ENCODE measurements around the gene FAM3D. TPM values are rescaled to one million over a fixed set of nuclear protein-coding genes. Genes with fewer than 3 reads are reported as not detected.

FAM3D gene
- total RNA-seq, 1 donor from 2014 or later, result not detected

DNA sequence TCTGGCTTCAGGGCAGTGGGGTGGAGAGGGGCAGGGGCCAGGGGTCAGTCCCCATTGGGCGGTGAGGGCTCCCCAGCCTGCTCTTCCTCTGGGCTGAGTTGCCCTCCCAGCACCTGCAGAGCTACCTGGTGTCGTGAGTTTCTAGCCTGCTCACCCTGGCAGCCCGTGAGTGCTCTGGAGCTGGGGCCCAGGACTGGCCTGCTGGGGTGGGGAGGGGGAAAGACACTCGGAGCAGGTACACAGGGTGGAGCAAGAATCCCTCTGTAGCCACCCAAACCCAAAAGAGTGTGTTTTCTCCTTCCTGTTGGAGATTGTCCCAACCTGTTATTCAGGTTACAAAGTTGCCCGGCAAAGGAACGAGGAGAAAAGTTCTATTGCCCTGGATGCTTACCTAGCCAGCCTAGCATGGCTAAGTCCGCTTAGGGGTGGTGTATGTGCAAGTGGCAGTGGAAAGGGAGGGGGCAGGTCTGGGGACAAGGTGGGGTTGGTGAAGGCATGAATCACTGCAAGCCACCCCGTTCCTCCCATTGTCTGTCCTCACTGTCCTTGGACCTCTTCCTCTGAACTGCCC, 8.9 kb downstream of the FAM3D start:
- FAIRE-seq, result no peak
- DNase-seq (ENCODE audit: low spot score in 2 of 2), result no peak

DNA sequence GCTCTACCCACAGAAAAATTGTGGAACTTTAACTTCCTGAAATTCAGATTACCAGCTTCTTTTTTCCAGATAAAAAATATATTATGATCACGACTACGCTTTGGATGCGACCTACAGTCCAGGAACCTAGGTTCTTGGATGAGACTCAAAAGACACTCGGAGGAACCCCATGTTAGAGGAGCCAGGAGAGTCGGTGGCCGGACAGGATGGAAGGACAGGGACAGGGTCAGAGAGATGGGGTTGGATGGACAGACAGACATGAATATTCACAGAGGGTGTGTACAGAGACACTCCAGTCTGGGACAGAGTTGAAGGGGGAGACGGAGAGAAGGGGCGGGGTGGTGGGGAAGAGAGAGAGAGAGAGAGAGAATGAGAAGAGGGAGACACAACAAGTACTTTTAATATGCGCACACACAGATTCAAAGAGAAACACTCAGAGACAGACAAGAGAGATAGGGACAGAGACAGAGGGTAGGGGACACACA, 9.5 kb downstream of the FAM3D start:
- DNase-seq (ENCODE audit: low spot score in 2 of 2) (no peak), FAIRE-seq (no peak)

DNA sequence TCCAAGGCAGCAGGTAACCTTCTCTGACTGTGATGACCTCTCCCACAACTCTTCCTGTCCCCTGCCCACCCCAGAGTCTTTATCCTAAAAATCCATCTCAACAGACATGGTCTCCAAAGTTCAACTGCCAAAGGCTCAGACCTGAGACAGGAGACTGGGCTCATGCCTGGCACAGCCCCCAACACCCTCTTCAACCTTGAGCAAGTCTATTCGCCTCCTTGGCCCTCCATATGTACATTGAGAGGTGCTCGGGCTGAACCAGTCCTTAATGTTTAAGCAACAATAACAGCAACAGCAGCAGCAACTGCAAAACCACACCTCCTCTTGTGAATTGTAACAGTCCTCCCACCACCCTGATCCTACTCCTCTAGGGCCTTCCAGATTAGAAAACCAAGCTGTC, 9.9 kb downstream of the FAM3D start:
- FAIRE-seq, result no peak
- no peak for DNase-seq (ENCODE audit: low spot score in 2 of 2)

DNA sequence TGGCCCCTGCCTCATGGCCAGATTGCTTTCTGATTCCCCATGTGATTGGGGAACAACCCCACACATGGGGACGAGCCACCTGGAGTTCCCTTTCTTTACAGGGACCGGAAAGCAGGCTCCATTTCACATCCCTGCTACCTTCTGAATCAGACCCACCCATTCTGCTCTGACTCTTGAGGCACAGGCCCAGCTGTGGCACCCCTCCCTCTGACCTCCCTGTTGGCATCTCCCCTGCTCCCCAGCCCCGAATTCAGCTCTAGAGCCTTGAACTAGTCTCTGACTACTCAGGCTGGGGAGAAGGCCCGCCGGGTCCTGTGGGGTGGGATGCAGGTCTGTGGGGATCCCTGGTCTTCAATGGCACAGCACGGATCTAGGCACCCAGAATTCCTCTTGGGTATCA, 12.1 kb downstream of the FAM3D start:
- DNase-seq (ENCODE audit: low spot score in 2 of 2), result no peak
- no peak for FAIRE-seq

DNA sequence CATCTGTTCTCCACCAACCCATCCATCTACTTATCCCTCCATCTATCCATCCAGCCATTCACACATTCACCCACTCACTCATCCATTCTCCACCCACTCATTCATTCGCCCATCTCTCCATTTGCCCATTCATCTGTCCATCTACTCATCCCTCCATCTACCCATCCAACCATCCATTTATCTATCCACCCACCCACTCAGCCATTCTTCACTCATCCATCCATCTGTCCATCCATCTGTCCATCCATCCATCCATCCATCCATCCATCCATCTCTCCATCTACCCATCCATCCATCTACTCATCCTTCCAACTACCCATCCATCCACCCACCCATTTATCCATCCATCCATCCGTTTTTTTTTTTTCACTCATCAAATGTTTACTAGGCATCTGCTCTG, 13.9 kb downstream of the FAM3D start:
- DNase-seq (ENCODE audit: low spot score in 2 of 2), result no peak
- FAIRE-seq, result no peak

DNA sequence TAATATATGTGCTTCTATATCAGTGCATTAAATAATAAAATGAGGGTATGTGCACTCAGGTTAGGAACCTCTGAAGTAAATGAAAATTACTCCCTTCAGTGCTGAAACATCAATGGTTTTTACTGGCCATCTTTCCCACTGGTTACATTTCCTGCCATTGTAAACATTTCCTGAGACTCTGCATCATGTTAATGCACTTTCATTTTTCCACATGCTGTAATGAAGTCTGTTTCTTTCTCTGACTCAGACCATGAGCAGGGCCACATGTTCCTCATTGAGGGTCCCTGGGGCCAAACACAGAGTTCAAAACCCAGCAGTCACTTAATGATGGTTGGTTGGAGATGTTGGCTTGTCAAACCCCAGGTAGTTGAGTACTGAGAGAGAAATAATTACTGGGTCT, 15.3 kb downstream of the FAM3D start:
- FAIRE-seq, result no peak
- DNase-seq (ENCODE audit: low spot score in 2 of 2), result no peak

DNA sequence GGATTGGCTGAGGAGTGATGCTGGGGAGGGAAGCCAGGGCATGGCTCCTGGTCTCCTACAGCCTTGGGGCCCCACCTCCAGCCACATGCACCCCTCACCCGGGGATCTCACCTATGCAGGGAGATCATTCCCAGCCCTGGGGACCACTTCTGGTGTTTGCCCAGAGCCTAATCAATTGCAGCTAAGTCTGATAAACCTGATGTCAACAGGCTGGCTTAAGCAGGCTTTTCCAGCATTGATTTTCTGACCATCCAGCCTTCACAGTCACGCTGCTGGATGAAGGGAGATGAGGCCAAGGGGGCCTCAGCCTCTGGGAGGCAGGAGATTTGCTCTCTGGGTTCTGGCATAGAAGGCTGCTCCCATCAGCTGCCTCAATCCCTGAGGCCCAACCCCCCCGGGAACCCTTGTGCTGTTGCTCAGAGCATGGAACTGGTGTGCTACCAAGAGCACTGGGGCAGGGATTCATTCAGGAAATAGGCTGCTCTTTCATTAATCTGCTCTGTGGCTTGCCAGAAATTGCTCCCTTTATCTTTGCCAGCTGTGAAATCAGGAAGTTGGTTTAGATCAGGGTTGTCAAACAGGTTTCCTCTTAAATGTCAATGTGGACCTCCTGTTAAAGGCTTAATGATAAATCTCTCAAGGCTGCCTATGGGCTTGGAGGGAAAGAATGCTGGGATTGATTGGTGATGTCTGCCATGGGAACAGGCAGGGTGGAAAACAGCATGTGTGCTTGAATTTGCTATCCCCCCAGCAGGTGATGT, 19.0 kb downstream of the FAM3D start:
- FAIRE-seq (no peak), DNase-seq (ENCODE audit: low spot score in 2 of 2) (no peak)

DNA sequence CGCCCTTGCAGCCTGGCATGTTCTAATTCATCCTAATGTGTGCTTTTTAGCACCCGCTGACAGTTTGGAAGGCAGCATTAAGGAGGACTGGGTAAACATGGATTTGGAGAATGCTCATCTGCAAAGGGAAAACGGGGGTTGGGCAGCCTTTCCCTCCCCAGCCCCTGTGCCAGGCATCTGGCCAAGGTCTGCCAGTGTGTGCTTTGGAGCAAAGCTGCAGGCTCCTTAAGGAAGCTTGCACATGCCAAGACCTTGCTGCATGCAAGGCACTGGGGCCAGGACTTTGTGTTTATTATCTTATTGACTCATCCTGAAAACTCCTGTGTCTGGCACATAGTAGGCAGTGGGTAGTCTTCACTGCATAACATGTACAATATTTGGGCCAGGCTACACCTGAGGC, 20.1 kb downstream of the FAM3D start:
- FAIRE-seq (no peak), DNase-seq (ENCODE audit: low spot score in 2 of 2) (no peak)

DNA sequence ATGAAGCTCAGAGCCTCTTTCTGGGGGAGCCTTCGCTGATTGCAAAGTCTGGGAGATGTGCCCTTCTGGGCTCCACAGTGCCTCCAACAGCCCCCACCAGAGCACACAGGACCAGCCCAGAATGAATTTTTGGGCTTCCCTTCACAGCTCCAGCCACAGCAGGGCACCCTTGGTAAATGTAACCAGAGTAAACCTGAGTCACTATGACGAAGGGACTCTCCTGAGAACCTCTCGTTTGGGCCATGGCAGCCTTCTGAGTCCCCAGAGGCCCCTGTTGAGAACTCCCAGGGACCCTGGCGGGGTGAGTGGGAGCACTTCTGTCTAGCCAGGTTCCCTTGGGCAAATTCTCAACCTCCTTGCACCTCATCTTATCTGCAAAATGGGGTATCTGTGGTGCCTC, 20.8 kb downstream of the FAM3D start:
- DNase-seq (ENCODE audit: low spot score in 2 of 2), result no peak
- no peak for FAIRE-seq

DNA sequence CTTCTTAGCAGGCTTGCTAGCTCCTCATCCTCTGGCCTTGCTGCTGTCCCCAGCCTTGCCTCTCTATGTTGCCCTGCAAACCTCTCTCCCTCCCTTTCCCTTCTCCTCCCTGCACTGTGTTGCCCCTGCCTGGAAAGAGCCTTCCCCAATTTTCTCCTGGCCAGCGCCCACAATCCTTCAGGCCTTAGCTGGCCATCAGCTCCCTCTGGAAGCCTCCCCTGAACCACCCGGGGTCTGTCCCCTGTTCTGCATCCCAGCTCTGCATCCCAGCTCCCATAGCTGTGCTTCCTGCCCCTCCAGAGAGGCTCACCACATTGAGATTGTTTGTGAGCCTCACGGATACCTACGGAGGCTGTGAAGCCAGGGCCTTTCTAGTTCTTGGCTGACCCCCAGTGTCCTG, 23.7 kb downstream of the FAM3D start:
- FAIRE-seq (no peak), DNase-seq (ENCODE audit: low spot score in 2 of 2) (no peak)

DNA sequence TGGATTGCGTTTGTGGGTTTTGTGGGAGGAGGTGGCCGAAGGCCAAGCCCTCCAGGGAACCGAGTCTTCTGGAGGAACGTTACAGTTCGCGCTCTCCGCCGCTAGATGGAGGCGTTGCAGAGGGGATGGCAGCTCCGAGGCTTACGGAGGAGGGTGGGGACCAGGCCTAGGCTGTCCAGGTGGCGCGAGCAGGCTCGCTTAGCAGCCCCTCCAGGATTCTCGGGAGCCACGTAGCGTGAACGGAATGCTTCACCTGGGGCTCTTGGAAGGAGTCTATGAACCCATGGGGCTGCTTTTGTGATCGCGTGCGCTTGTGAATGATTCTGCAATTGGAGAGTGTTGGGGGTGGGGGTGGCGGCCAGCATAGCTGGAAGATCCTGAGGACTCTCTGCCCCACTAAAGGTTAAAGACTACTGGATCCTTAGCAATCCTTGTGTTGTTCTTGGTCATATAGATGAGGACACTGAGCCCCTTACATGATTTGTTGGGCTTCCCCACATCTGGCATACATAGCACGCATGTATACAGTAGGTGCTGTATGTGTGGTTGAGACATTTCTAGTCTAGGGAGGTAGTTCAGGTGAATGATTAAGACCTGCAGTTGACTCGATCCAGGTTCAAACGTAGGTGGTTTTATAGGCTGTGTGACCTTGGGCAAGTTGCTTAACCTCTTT, 25.7 kb downstream of the FAM3D start:
- DNase-seq (ENCODE audit: low spot score in 2 of 2) (peak; percentile 35 to 83), FAIRE-seq (no peak)

DNA sequence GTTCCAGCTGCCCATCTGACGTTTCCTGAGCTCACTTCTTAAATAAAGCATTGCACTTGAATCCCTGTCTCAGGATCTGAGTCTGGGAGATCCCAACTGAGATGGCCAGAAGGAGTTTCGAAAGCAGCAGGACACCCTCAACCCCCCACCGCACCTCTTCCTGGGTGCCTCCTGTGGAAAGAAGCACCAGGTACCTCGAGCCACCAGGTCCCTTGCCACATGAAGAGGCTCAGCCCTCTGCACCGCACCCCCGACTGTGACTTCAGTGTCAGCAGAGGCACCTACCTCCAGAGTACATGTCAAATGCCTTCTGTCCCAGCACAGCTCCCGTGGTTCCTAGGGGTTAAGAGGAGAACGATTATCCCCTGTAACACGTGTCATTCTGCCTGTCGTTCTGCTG, 26.7 kb downstream of the FAM3D start:
- DNase-seq (ENCODE audit: low spot score in 2 of 2) (no peak), FAIRE-seq (no peak)

DNA sequence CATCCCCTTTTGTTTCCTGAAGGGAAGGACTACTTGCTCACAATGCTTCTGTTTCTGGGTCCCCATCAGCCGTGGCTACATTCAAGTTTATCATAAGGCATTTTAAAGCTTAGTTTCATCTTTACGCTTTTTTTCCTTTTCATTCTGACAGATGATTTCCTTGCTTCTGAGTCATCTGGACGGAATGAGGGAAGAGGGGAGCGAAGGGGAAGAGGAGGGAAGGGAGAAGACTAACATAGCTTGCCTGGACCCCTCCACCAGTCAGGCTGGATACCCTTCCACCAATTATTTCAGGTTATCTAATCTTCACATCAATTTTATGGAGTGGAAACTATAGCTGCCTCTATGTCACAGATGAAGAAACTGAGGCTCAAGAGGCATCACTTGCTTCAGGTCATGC, 27.6 kb downstream of the FAM3D start:
- no peak for FAIRE-seq
- no peak for DNase-seq (ENCODE audit: low spot score in 2 of 2)

DNA sequence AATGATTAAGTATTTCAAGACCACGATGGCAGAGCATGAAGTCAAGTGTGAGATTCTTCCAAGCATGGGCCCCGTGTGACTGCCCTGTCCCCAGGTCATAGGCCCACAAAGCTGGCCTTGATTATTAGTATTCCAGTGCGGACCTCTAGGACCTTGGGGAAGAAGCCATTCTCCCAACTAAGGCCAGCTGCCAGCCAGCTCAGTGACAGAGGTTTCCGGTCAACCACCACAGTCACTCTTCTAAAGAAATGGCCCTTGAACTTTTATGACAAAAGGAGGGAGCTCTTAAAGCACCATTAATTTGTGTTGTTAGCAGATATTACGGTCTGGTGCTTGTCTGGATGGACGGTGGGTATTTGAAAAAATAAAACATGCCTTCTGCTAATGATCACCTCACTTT, 28.0 kb downstream of the FAM3D start:
- DNase-seq (ENCODE audit: low spot score in 2 of 2) (no peak), FAIRE-seq (no peak)

DNA sequence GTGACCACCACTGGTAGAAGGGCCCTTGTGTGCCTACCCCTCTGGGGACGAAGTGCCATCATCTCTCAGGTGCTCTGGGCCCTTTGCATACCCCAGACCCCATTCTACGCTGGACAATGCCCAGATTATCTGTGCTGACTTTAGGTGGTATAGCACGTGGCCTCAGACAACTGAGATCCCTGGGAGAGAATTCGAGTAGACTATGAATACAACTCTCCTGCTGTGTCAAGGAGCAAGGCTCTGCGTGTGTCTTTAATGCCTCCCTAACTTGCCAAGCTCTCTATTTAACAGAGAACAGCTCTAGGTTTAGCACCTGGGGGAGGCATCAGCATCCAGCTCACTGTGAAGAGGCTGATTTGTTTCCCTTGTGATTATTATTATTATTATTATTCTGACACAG, 29.1 kb downstream of the FAM3D start:
- FAIRE-seq (no peak), DNase-seq (ENCODE audit: low spot score in 2 of 2) (no peak)

DNA sequence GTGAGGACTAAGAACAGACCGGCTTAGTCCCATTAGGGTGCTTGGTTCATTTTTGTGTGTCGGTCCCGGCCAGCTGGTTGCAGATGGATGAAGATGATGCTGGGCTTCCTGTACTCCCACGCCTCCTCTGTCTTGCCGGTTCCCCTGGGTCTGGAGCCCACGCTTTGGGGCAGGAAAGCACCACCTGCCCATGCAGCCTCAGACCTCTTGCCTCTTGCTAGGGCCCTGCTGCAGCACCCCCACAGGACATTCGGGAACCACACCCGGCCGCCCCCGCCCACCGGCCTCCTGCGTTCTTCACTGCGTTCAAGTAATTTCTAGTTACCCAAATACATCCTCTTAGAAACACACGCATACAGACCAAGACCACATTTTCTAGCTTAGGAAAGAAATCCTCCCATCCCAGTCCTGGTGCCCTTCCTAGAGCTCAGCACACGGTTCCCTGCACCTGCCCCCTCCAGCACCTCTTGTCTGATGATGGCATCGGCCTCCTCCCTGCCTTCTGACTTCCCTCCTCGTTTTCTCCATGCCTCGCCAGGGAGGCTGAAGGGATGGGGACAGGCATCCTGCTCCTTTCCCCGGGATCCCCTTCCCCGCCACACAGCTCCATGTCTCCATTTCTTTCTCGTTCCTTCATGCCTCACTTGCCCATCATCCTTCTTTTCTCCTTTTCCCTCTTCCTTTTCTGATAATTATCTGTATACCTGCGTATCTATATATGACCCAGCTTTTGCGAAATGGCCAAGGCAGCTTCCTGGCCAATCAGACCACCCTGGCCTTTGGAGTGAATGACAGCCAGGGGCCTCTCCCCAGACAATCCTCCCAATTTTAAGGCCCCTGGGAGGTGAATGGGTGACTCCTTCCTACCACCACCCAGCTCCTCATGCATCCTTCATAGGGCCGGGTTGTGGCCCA, 30.9 kb downstream of the FAM3D start:
- FAIRE-seq, result no peak
- no peak for DNase-seq (ENCODE audit: low spot score in 2 of 2)

DNA sequence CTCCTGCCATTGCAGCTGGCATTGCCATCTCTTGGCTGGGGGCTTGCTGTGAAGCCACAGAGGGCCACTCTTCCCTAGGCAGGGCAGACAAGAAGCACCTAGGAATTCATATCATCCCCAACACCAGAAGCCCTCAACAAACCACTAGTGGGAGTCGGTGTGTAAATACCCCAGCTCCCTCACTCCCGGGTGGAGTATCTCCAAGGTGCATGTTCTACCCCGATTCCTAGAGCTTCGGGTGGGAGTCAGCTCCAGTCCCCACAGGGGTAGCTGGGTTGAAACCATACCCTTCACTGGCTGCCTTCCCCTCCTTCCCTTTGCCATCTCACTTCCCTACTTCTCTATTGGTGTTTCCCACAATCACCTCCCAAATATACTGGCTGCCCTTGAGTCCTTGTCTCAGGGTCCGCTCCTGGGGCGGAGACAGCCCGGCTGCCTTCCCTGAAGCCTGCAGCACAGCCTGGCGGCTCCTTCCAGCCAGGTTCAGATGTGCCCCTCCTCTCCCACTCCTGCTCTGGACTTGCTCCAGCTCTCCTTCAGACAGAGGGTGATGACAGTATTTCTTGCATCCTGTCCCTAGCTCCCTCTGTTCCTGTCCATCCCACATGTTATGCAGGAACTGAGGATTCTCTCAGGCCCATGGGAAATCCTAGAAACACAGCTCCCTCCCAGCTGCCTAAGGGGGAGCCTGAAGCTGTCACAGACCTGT, 33.3 kb downstream of the FAM3D start:
- FAIRE-seq, result no peak

DNA sequence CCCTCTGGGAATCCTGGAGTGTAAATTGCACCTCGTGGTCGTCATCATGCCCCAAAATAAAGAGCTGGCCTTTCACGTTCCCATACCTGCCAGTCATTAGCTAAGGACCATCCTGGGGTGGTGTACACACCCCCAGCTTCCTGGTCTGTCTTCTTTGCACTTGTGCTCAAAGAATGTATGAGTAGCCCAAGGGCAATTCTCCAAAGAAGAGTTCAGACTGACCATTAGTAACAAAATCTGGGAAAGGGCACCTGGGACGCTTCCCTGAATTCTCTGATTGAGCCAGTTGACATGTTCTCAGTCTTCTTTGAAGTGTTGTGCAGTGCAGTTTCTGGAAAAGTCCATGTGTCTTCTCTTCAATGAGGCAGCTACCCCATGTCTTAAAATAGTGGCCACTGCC, 34.8 kb downstream of the FAM3D start:
- FAIRE-seq (no peak), DNase-seq (ENCODE audit: low spot score in 2 of 2) (no peak)

More for the DNA sequence above, 33.3 kb downstream of the FAM3D start:
- no peak for DNase-seq (ENCODE audit: low spot score in 2 of 2)

DNA sequence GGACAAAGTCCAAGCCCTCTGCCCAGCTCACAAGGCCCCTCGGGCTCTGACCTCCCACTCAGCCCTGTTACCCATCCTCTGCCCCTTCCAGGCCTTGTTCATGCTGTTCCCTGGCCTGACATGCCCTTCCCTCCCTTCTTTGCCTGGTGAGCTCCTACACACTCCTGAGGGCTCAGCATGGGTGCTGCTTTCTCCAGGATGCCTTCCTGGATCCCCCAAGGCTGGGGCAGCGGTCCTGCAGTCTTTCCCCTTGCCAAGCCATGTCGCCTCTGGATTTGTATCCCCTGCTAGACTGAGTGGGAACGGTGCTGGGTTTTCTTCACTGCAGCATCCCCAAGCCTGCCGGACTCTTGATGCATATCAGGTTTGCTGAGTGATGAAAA, 35.9 kb downstream of the FAM3D start:
- FAIRE-seq, result no peak
- DNase-seq (ENCODE audit: low spot score in 2 of 2), result no peak

DNA sequence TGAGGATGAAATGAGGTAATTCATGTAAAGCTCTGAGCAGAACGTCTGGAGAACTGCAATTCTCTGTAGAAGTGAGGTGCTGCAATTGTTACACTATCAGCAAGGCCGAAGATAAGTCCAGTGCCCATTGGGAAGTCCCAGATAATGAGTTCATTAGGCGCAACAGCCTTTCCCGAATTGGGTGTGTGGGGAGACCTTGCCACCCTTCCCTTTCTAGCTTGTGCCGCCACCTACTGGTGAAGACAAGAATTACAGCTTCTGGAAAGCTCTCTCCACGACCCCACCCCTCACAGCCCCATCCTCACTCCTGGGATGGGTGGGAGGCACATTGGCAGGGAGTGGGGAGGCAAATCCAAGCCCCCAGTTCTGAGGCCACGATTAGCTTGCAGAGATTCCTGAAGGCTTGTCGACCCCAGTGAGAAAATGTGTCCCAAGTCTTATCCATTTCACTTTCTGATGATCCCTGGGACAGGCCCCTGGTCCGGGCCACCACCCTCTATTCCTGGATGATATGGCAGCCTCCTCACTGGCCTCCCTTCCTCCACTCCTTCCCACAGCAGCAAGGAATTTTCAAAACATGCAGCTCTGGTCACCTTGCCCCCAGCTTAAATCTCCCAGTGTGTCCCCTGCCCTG, 36.4 kb downstream of the FAM3D start:
- FAIRE-seq, result no peak
- peak; percentile 51 to 70 for DNase-seq (ENCODE audit: low spot score in 2 of 2)

Data from frontal cortex (tissue), 4 donors.